ENCODE data around the gene MEF2D. TPM values are rescaled to one million over a fixed set of nuclear protein-coding genes. Genes with fewer than 3 reads are reported as not detected.

MEF2D gene
- total RNA-seq: 10 to 100 TPM; 45.4 to 52.8 TPM
- polyA plus RNA-seq (ENCODE audit: insufficient read length in 6 of 6): 10 to 100 TPM; 23.8 to 37.5 (median 29.7) TPM
- long read RNA-seq, donor 1, partial matches to known transcripts: 20 of 20 reads
- long read RNA-seq, donor 1, other reads (novel, unspliced or antisense): 0 of 20 reads
- long read RNA-seq, donor 2, partial matches to known transcripts: 11 of 13 reads
- long read RNA-seq, donor 2, other reads (novel, unspliced or antisense): 0 of 13 reads
- long read RNA-seq, donor 3: 0 reads
- long read RNA-seq, donor 4, partial matches to known transcripts: 4 of 5 reads
- long read RNA-seq, donor 4, other reads (novel, unspliced or antisense): 1 of 5 reads
- long read RNA-seq, donor 5, partial matches to known transcripts: 19 of 21 reads
- long read RNA-seq, donor 5, other reads (novel, unspliced or antisense): 0 of 21 reads
- long read RNA-seq, donor 6: 0 reads
- long read RNA-seq, donor 7: 0 reads
- long read RNA-seq, donor 8, partial matches to known transcripts: 5 of 6 reads
- long read RNA-seq, donor 8, other reads (novel, unspliced or antisense): 0 of 6 reads
- long read RNA-seq, donor 9: 0 reads
- long read RNA-seq, donor 10, partial matches to known transcripts: 1 of 1 reads
- long read RNA-seq, donor 10, other reads (novel, unspliced or antisense): 0 of 1 reads
- long read RNA-seq, donor 11: 0 reads
- long read RNA-seq, donor 12: 0 reads

- Histone ChIP-seq H3K27me3 (no peaks in the 10 kb centered on the region), H3K27ac (peak within 1 kb of the TSS; percentile 98 to 100), H3K4me1 (peaks cover 64 to 80% of the 10 kb centered on the region in 2 donors), H3K36me3 (no peaks in the 10 kb centered on the region), H3K4me3 (peak within 1 kb of the TSS; percentile 93 to 99), H3K9me3 (no peaks in the 10 kb centered on the region)
- peak in 1 of 2 donors; percentile 2 for TF ChIP-seq CTCF (IDR thresholded peaks at IDR 0.05)
- DNase-seq (no peak), ATAC-seq (no peak)
- intact Hi-C loops (cut with DNase I): no loop called here
These were observed at the start of gene MEF2D for GRCh38 chr1:156500543-156500792. Gene MEF2D, minus strand, starts transcription at chr1:156500775. Its CDS starts 17,483 bp downstream, at chr1:156483292.

- Histone ChIP-seq H3K36me3 (peaks cover 0 to 6% of the 10 kb centered on the region in 2 donors), H3K27me3 (no peaks in the 10 kb centered on the region), H3K4me1 (peaks cover 0 to 11% of the 10 kb centered on the region in 2 donors), H3K4me3 (no peak overlapping the region), H3K27ac (no peak overlapping the region), H3K9me3 (no peaks in the 10 kb centered on the region)
- TF ChIP-seq CTCF (IDR thresholded peaks at IDR 0.05): no peak
- ATAC-seq: no peak
- intact Hi-C loops (cut with DNase I): no loop called here
- no peak for DNase-seq
These were observed 49.8 kb upstream of the MEF2D start for GRCh38 chr1:156550346-156550745.

- Histone ChIP-seq H3K36me3 (peaks cover 0 to 6% of the 10 kb centered on the region in 2 donors), H3K4me3 (no peak overlapping the region), H3K27ac (no peak overlapping the region), H3K9me3 (no peaks in the 10 kb centered on the region), H3K27me3 (no peaks in the 10 kb centered on the region), H3K4me1 (peaks cover 0 to 11% of the 10 kb centered on the region in 2 donors)
- intact Hi-C loops (cut with DNase I): no loop called here
- DNase-seq: no peak
- no peak for TF ChIP-seq CTCF (IDR thresholded peaks at IDR 0.05)
- no peak for ATAC-seq
These were observed 49.3 kb upstream of the MEF2D start for GRCh38 chr1:156549831-156550230.

- DNase-seq: no peak
- Histone ChIP-seq H3K4me1 (peaks cover 0 to 11% of the 10 kb centered on the region in 2 donors), H3K27ac (no peak overlapping the region), H3K27me3 (no peaks in the 10 kb centered on the region), H3K4me3 (no peak overlapping the region), H3K36me3 (peaks cover 0 to 6% of the 10 kb centered on the region in 2 donors), H3K9me3 (no peaks in the 10 kb centered on the region)
- ATAC-seq: no peak
- TF ChIP-seq CTCF (IDR thresholded peaks at IDR 0.05): no peak
- intact Hi-C loops (cut with DNase I): no loop called here
These were observed 48.8 kb upstream of the MEF2D start for GRCh38 chr1:156549390-156549789.

- no peak overlapping the region for H3K27ac ChIP-seq
- intact Hi-C loops (cut with DNase I): no loop called here
- H3K27me3 ChIP-seq: no peaks in the 10 kb centered on the region
- H3K36me3 ChIP-seq: peaks cover 0 to 6% of the 10 kb centered on the region in 2 donors
- H3K4me1 ChIP-seq: peaks cover 0 to 5% of the 10 kb centered on the region in 2 donors
- ATAC-seq (no peak), DNase-seq (no peak)
- no peak overlapping the region for H3K4me3 ChIP-seq
- TF ChIP-seq CTCF (IDR thresholded peaks at IDR 0.05): no peak
- no peaks in the 10 kb centered on the region for H3K9me3 ChIP-seq
These were observed 47.4 kb upstream of the MEF2D start for GRCh38 chr1:156547982-156548381.
